ENCODE results near the gene LRP6. TPM values are rescaled to one million over a fixed set of nuclear protein-coding genes. Genes with fewer than 3 reads are reported as not detected.
A peak's percentile ranks its signal among the peaks of the same experiment; 100 is the strongest.
"Not testable (repeated sequence)": the region's sequence is repeated elsewhere in the genome, so short reads cannot be mapped to it uniquely, and the experiment has no call there.

The LRP6 gene
- total and polyA plus RNA-seq, 2 of the 13 experiments (the other 11 are each of a cell fraction or from before 2014, with no cell fraction given): 33.8 to 42.0 TPM

DNA sequence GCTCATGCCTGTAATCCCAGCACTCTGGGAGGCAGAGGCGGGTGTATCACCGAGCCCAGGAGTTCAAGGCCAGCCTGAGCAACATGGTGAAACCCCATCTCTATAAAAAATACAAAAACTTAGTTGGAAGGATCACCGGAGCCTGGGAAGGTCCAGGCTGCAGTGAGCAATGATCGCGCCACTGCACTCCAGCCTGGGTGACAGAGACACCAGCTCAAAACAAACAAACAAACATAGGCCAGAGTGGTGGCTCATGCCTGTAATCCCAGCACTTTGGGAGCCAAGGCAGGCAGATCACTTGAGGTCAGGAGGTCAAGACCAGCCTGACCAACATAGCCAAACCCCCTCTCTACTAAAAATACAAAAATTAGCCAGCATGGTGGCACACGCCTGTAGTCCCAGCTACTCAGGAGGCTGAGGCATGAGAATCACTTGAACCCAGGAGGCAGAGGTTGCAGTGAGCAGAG lies 10.5 kb downstream of the LRP6 start (continued):
- not testable (repeated sequence) for TF ChIP-seq LCORL (IDR thresholded peaks at IDR 0.05); CREM (CRISPR knock-in tag; IDR thresholded peaks at IDR 0.05)
- TF ChIP-seq LCORL (CRISPR knock-in tag; IDR thresholded peaks at IDR 0.05): peak; percentile 79
- peak; percentile 61 for TF ChIP-seq ZNF687 (CRISPR knock-in tag; IDR thresholded peaks at IDR 0.05)
- TF ChIP-seq ZNF609 (CRISPR knock-in tag; IDR thresholded peaks at IDR 0.05; ENCODE audit: borderline replicate concordance): peak; percentile 36; the same call in 1 of the 2 replicates
- TF ChIP-seq ZNF121 (CRISPR knock-in tag; IDR thresholded peaks at IDR 0.05): peak; percentile 83
- peak; percentile 43 for TF ChIP-seq HNF4A (CRISPR knock-in tag; IDR thresholded peaks at IDR 0.05)
- TF ChIP-seq, protein P1, sequence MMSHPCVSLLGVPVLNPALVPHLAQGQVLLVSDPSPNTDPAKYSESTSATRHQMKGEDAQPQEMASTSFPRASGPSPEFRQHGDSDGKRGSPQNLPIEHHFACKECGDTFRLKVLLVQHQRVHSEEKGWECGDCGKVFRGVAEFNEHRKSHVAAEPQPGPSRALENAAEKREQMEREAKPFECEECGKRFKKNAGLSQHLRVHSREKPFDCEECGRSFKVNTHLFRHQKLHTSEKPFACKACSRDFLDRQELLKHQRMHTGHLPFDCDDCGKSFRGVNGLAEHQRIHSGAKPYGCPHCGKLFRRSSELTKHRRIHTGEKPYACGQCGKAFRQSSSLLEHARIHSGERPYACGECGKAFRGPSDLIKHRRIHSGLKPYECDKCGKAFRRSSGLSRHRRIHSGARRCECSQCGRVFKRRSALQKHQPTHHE (CRISPR knock-in tag; IDR thresholded peaks at IDR 0.05; ENCODE audit: borderline replicate concordance): peak; percentile 40; the same call in 1 of the 2 replicates
- TF ChIP-seq HDAC1 (CRISPR knock-in tag; IDR thresholded peaks at IDR 0.05): peak; percentile 43
- peak; percentile 46; the same call in 1 of the 2 replicates for TF ChIP-seq FOXA3 (CRISPR knock-in tag; IDR thresholded peaks at IDR 0.05)
- TF ChIP-seq TBX2 (CRISPR knock-in tag; IDR thresholded peaks at IDR 0.05; ENCODE audit: borderline replicate concordance): peak; percentile 39; the same call in 1 of the 2 replicates
- peak; percentile 17; the same call in 1 of the 2 replicates for TF ChIP-seq CREM (IDR thresholded peaks at IDR 0.05)
- TF ChIP-seq FOSL2 (CRISPR knock-in tag; IDR thresholded peaks at IDR 0.05): peak; percentile 16; the same call in 1 of the 2 replicates
- peak; percentile 73 for TF ChIP-seq ZMYM4 (CRISPR knock-in tag; IDR thresholded peaks at IDR 0.05)

All from HepG2 (cell line).